ENCODE data around the gene NUCKS1.
A peak's percentile ranks its signal among the peaks of the same experiment; 100 is the strongest.

Gene NUCKS1

GRCh38 chr1:205769641-205770365, 19.8 kb upstream of the NUCKS1 start:
- no peak for DNase-seq

GRCh38 chr1:205767248-205767647, 17.3 kb upstream of the NUCKS1 start:
- no peak for DNase-seq

- DNase-seq: no peak
These were observed 16.6 kb upstream of the NUCKS1 start for GRCh38 chr1:205766570-205766969.

- no peak for DNase-seq
These were observed 16.1 kb upstream of the NUCKS1 start for GRCh38 chr1:205766038-205766437.

GRCh38 chr1:205764578-205764977, 14.6 kb upstream of the NUCKS1 start:
- DNase-seq: no peak

- no peak for DNase-seq
These were observed 14.0 kb upstream of the NUCKS1 start for GRCh38 chr1:205763980-205764379.

GRCh38 chr1:205760606-205761005, 10.6 kb upstream of the NUCKS1 start:
- peak; percentile 30 to 54 (median 35) for DNase-seq

GRCh38 chr1:205756552-205756951, 6.6 kb upstream of the NUCKS1 start:
- DNase-seq: no peak

- no peak for DNase-seq
These were observed 4.9 kb upstream of the NUCKS1 start for GRCh38 chr1:205754857-205755256.

GRCh38 chr1:205751036-205751651, 1.2 kb upstream of the NUCKS1 start:
- DNase-seq: peak in 2 of 3 donors; percentile 37 to 39

GRCh38 chr1:205749234-205750137, 496 bp downstream of the NUCKS1 start:
- peak; percentile 96 to 99 (median 96) for DNase-seq

GRCh38 chr1:205748403-205749233, 1.4 kb downstream of the NUCKS1 start:
- peak; percentile 82 to 84 (median 83) for DNase-seq

GRCh38 chr1:205746757-205747412, 3.1 kb downstream of the NUCKS1 start:
- no peak for DNase-seq

- DNase-seq: no peak
These were observed 5.6 kb downstream of the NUCKS1 start for GRCh38 chr1:205744403-205744802.

- DNase-seq: no peak
These were observed 6.0 kb downstream of the NUCKS1 start for GRCh38 chr1:205743977-205744376.

GRCh38 chr1:205741681-205742080, 8.3 kb downstream of the NUCKS1 start:
- no peak for DNase-seq

- no peak for DNase-seq
These were observed 10.4 kb downstream of the NUCKS1 start for GRCh38 chr1:205739348-205740160.

- no peak for DNase-seq
These were observed 14.8 kb downstream of the NUCKS1 start for GRCh38 chr1:205735218-205735617.

- no peak for DNase-seq
These were observed 16.4 kb downstream of the NUCKS1 start for GRCh38 chr1:205733438-205734175.

- no peak for DNase-seq
These were observed 19.9 kb downstream of the NUCKS1 start for GRCh38 chr1:205729945-205730610.

Measured in suppressor macrophage treated with lipopolysaccharide for 1 hour (primary cell).